Liver (tissue), 9 donors: ENCODE data around the gene SLC14A1. TPM values are rescaled to one million over a fixed set of nuclear protein-coding genes. Genes with fewer than 3 reads are reported as not detected.

Source experiments
- DNase-seq: peaks from one replicate; pipeline ENCODE4 v3.0.0-alpha.2; 2017; ENCODE audit warnings: low spot score
- H3K27ac ChIP-seq, 2 donors: one replicate each; pipeline ENCODE4 v1.7.0; 2013; ENCODE audit warnings: inconsistent platforms in 2 of 2, low read length in 2 of 2, control low read depth in 1 of 2, low read depth in 1 of 2, mild to moderate bottlenecking in 1 of 2
- H3K27me3 ChIP-seq, 4 donors: one replicate each; pipeline versions ENCODE4 v1.6.1 to v1.7.0; 2013; ENCODE audit warnings: low read length in 3 of 4, inconsistent platforms in 1 of 4, mild to moderate bottlenecking in 1 of 4, moderate library complexity in 1 of 4; ENCODE audit not compliant: control insufficient read depth in 4 of 4, insufficient read depth in 4 of 4
- H3K36me3 ChIP-seq, 4 donors: one replicate each; pipeline versions ENCODE4 v1.6.1 to v1.7.0; 2013; ENCODE audit warnings: low read length in 3 of 4, mild to moderate bottlenecking in 3 of 4, low read depth in 1 of 4, moderate library complexity in 1 of 4; ENCODE audit not compliant: control insufficient read depth in 4 of 4, insufficient read depth in 3 of 4
- H3K4me1 ChIP-seq, 4 donors: one replicate each; pipeline versions ENCODE4 v1.6.1 to v1.7.0; 2013; ENCODE audit warnings: low read length in 3 of 4, mild to moderate bottlenecking in 3 of 4, moderate library complexity in 1 of 4; ENCODE audit not compliant: control insufficient read depth in 4 of 4, insufficient read depth in 4 of 4
- H3K4me3 ChIP-seq, 3 donors: one replicate each; pipeline versions ENCODE4 v1.6.1 to v1.7.0; 2013; ENCODE audit warnings: low read length in 3 of 3, control low read depth in 1 of 3, low read depth in 1 of 3, mild to moderate bottlenecking in 1 of 3
- H3K9ac ChIP-seq, 2 donors: one replicate each; pipeline ENCODE4 v1.7.0; 2013; ENCODE audit warnings: low read length in 2 of 2, mild to moderate bottlenecking in 2 of 2, moderate library complexity in 2 of 2, control low read depth in 1 of 2, low read depth in 1 of 2
- H3K9me3 ChIP-seq, 4 donors: one replicate each; pipeline versions ENCODE4 v1.6.1 to v1.7.0; 2013; ENCODE audit warnings: low read length in 3 of 4; ENCODE audit not compliant: control insufficient read depth in 4 of 4
- CTCF ChIP-seq: fragments of 150-350 bp; IDR thresholded peaks from 2 replicates; pipeline ENCODE4 v1.5.1; 2017; ENCODE audit warnings: improper control_type of control experiment, low read depth, low read length; ENCODE audit not compliant: missing input control
- EGR1 ChIP-seq, 2 donors: IDR thresholded peaks; 2 replicates each; pipeline ENCODE4 v1.6.1; 2016 to 2018; ENCODE audit warnings: antibody characterized with exemption in 2 of 2, low read depth in 2 of 2
- FOXA1 ChIP-seq: IDR thresholded peaks from 2 replicates; pipeline ENCODE4 v1.6.1; 2016; ENCODE audit warnings: antibody characterized with exemption
- GABPA ChIP-seq, 2 donors: IDR thresholded peaks in 1 of 2; conservative IDR thresholded peaks in 1 of 2; 2 replicates each; pipeline ENCODE4 v1.6.1; 2016; ENCODE audit warnings: antibody characterized with exemption in 2 of 2, mild to moderate bottlenecking in 1 of 2, moderate library complexity in 1 of 2
- HNF4A ChIP-seq, 2 donors: conservative IDR thresholded peaks; 2 replicates each; pipeline ENCODE4 v1.6.1; 2016; ENCODE audit warnings: antibody characterized with exemption in 2 of 2, mild to moderate bottlenecking in 2 of 2
- JUND ChIP-seq, 2 donors: IDR thresholded peaks; 2 replicates each; pipeline ENCODE4 v1.6.1; 2016; ENCODE audit warnings: antibody characterized with exemption in 2 of 2
- MAX ChIP-seq: IDR thresholded peaks from 2 replicates; pipeline ENCODE4 v1.6.1; 2016; ENCODE audit warnings: antibody characterized with exemption
- NR2F2 ChIP-seq: IDR thresholded peaks from 2 replicates; pipeline ENCODE4 v1.6.1; 2016; ENCODE audit warnings: antibody characterized with exemption
- RAD21 ChIP-seq, 2 donors: IDR thresholded peaks; 2 replicates each; pipeline ENCODE4 v1.6.1; 2016; ENCODE audit warnings: antibody characterized with exemption in 2 of 2, mild to moderate bottlenecking in 2 of 2
- RXRA ChIP-seq, 2 donors: IDR thresholded peaks; 2 replicates each; pipeline ENCODE4 v1.6.1; 2017 to 2018; ENCODE audit warnings: antibody characterized with exemption in 2 of 2, mild to moderate bottlenecking in 1 of 2
- SP1 ChIP-seq: IDR thresholded peaks from 2 replicates; pipeline ENCODE4 v1.6.1; 2018; ENCODE audit warnings: antibody characterized with exemption, mild to moderate bottlenecking
- TAF1 ChIP-seq: conservative IDR thresholded peaks from 2 replicates; pipeline ENCODE4 v1.6.1; 2016; ENCODE audit warnings: antibody characterized with exemption, mild to moderate bottlenecking
- ZBTB33 ChIP-seq: IDR thresholded peaks from 2 replicates; pipeline ENCODE4 v1.6.1; 2016; ENCODE audit warnings: antibody characterized with exemption
- WGBS: extraction: QIAGEN DNeasy Blood & Tissue Kit; methylation state at CpG from one replicate; pipeline ENCODE4 v1.1.7; 2013; 5-methylcytosine and 5-hydroxymethylcytosine counted together
- polyA plus RNA-seq, 2 donors: library from polyadenylated mRNA; stranded (reverse) in 1 of 2; unstranded in 1 of 2; fragments of 200-250 nt in 1 of 2; fragments of >200 nt in 1 of 2; fragmentation: Nextera tagmentation in 1 of 2; extraction: Ambion mirVana in 1 of 2; gene quantifications; one replicate each; pipeline versions ENCODE4 v1.2.1 to v1.2.3, GENCODE V29; 2013 to 2015
- total RNA-seq, 2 donors: library from RNA; depleted of rRNA; stranded (reverse); fragments of >200 nt; gene quantifications; one replicate each; pipeline ENCODE4 v1.2.3, GENCODE V29; 2014
- TF ChIP-seq, protein P1 (sequence below): IDR thresholded peaks from 2 replicates; pipeline ENCODE4 v1.6.1; 2016; ENCODE audit warnings: antibody characterized with exemption, mild to moderate bottlenecking
- donor health status: healthy.
- donor health status: healthy.
- donor health status: healthy.
- donor health status: healthy.
- donor health status: healthy.

Gene SLC14A1
- total and polyA plus RNA-seq, 4 donors, result 0.56 to 96.7 (median 0.80) TPM

- TF ChIP-seq NR2F2, result no peak
- no peak for TF ChIP-seq JUND (IDR thresholded peaks at IDR 0.05)
Measured at GRCh38 chr18:45722899-45723298, 1.1 kb upstream of the SLC14A1 start (continued).

DNA sequence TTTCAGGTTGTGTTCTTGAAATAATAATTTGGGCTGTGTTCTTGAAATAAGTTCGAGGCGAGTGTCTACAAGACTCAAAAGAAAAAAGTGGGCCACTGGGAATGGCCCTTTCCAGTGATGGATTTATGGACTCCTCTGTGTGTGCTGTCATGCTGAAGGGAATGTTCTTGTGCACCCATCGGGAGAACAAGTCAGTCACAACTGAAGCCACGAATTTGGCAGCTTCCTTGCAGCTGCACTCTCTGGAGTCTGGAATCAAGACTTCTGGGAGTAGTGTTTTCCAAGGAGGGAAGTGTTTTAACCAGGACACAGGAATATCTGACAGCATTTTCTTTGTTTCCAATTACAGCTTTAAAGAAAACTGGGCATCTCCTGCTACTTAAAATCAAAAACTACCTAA lies 620 bp downstream of the SLC14A1 start:
- WGBS, result 81% methylated on average over 4 of the region's 4 CpGs
- Histone ChIP-seq H3K4me3 (no peak overlapping the region), H3K9me3 (no peaks in the 10 kb centered on the region)

More for the DNA sequence above, 620 bp downstream of the SLC14A1 start:
- H3K9ac ChIP-seq, result no peak overlapping the region
- no peak for DNase-seq
- TF ChIP-seq HNF4A (conservative IDR thresholded peaks at IDR 0.05) (no peak), FOXA1 (no peak), RAD21 (IDR thresholded peaks at IDR 0.05) (no peak), SP1 (no peak), RXRA (IDR thresholded peaks at IDR 0.05) (no peak), EGR1 (IDR thresholded peaks at IDR 0.05; ENCODE audit: low read depth in 2 of 2) (no peak), MAX (no peak), TAF1 (no peak), GABPA (IDR thresholded peaks at IDR 0.05 in 1 of 2, conservative IDR thresholded peaks at IDR 0.05 in 1 of 2) (no peak), ZBTB33 (no peak), CTCF (no peak)
- TF ChIP-seq, protein P1, sequence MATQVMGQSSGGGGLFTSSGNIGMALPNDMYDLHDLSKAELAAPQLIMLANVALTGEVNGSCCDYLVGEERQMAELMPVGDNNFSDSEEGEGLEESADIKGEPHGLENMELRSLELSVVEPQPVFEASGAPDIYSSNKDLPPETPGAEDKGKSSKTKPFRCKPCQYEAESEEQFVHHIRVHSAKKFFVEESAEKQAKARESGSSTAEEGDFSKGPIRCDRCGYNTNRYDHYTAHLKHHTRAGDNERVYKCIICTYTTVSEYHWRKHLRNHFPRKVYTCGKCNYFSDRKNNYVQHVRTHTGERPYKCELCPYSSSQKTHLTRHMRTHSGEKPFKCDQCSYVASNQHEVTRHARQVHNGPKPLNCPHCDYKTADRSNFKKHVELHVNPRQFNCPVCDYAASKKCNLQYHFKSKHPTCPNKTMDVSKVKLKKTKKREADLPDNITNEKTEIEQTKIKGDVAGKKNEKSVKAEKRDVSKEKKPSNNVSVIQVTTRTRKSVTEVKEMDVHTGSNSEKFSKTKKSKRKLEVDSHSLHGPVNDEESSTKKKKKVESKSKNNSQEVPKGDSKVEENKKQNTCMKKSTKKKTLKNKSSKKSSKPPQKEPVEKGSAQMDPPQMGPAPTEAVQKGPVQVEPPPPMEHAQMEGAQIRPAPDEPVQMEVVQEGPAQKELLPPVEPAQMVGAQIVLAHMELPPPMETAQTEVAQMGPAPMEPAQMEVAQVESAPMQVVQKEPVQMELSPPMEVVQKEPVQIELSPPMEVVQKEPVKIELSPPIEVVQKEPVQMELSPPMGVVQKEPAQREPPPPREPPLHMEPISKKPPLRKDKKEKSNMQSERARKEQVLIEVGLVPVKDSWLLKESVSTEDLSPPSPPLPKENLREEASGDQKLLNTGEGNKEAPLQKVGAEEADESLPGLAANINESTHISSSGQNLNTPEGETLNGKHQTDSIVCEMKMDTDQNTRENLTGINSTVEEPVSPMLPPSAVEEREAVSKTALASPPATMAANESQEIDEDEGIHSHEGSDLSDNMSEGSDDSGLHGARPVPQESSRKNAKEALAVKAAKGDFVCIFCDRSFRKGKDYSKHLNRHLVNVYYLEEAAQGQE, result no peak
- H3K27ac ChIP-seq, result no peak overlapping the region
- H3K4me1 ChIP-seq, result no peaks in the 10 kb centered on the region
- no peaks in the 10 kb centered on the region for H3K27me3 ChIP-seq
- no peaks in the 10 kb centered on the region for H3K36me3 ChIP-seq
